ENCODE measurements around the gene CBL.
"Not testable (repeated sequence)": the region's sequence is repeated elsewhere in the genome, so short reads cannot be mapped to it uniquely, and the experiment has no call there.

CBL gene

GRCh38 chr11:119181677-119182412, 24.3 kb upstream of the CBL start:
- no peak for FAIRE-seq
- DNase-seq (ENCODE audit: extremely low spot score, insufficient read length, low read depth), result no peak

- FAIRE-seq; DNase-seq (ENCODE audit: extremely low spot score, insufficient read length, low read depth): not testable (repeated sequence)
Observed at GRCh38 chr11:119184399-119184798, 21.7 kb upstream of the CBL start.

DNA sequence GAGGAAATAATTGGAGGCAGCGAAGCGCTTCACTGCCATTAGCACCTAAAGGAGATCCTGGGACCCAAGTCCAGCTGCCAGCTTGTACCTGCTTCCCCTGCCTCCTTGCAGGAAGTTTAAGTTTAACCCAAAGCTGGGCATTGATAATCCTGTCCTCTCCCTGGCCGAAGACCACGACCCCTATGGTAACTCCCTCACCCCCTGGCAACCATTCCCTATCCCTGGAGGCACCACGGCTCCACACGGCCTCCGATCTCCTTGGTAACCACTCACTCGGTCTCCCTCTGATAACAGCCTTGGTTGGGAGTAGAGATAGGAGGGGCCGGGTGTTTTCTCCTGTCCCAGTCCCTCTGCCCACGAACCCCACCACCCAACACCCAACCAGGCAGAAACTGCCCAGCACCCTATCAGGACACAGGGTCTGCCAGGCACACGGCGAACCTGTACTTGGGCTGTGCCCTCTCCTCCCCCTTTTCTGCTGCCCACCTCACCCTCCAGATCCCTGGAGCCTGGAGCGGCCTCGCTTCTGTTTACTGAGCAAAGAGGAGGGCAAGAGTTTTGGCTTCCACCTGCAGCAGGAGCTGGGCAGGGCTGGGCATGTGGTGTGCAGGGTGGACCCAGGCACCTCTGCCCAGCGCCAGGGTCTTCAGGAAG, 20.0 kb upstream of the CBL start:
- no peak for FAIRE-seq
- DNase-seq (ENCODE audit: extremely low spot score, insufficient read length, low read depth), result no peak

GRCh38 chr11:119187123-119187892, 18.8 kb upstream of the CBL start:
- DNase-seq (ENCODE audit: extremely low spot score, insufficient read length, low read depth), result no peak
- FAIRE-seq, result no peak

GRCh38 chr11:119188067-119188466, 18.1 kb upstream of the CBL start:
- DNase-seq (ENCODE audit: extremely low spot score, insufficient read length, low read depth) (no peak), FAIRE-seq (no peak)

DNA sequence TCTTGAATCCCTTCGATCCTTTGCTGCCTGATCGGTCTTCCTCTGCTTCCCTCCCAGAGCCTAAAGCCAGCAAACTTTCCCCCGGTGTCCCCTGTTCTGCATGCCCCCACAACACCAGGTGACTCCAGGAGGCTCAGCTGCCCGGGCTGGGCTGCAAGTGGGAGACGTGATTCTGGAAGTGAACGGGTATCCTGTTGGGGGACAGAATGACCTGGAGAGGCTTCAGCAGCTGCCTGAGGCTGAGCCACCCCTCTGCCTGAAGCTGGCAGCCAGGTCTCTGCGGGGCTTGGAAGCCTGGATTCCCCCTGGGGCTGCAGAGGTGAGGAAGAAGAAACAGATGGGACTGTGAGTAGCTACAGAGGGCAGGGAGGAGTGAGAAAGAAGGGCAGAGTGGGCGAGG, 17.3 kb upstream of the CBL start:
- DNase-seq (ENCODE audit: extremely low spot score, insufficient read length, low read depth) (no peak), FAIRE-seq (no peak)

DNA sequence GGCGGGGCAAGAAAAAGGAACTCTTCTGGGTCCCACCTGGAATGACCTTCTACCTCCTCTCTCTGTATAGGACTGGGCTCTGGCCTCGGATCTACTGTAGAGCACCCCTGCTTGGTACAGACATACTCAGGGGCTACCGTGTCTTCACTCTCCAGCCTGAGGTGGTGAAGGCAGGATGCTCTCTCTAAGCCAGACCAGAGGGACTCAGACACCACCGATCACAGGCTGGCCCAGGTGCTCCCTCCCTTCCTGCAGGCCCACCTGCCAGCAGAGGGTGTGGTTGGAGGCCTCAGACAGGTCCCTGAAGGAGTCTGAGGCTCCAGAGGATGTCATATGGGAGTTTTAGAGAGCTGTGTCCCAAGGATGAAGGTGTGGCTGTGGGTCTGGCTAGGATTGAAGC, 16.7 kb upstream of the CBL start:
- FAIRE-seq (no peak), DNase-seq (ENCODE audit: extremely low spot score, insufficient read length, low read depth) (no peak)

DNA sequence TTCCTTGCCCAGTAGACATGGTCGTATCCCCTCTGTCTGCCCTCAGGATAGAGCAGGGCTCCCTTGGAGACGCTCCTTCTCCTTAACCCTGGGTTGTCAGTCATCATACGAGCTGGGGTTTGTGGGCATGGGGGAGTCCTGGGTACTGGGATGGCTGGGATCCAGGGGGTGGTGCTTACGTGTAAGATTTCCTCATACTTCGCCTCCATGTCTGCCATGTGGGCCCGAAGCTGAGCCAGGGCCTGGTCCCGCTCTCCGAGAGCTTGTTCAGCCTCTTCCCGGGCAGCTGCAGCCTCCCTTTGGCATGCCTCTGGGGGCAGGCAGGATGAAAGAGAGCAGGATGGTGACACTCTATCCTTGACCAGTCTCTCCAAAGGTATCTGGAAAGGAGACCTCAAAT, 15.6 kb upstream of the CBL start:
- FAIRE-seq (no peak), DNase-seq (ENCODE audit: extremely low spot score, insufficient read length, low read depth) (no peak)

DNA sequence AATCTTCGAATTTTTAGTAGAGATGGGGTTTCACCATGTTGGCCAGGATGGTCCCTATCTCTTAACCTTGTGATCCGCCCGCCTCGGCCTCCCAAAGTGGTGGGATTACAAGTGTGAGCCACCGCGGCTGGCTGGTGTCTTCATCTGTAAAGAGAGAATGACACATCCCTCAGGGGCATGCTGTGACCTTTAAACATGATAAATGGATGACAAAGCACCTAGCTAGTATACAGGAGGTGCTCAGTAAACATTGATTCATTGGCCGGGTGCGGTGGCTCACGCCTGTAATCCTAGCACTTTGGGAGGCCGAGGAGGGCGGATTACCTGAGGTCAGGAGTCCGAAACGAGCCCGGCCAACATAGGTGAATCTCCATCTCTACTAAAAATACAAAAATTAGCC, 14.9 kb upstream of the CBL start:
- not testable (repeated sequence) for FAIRE-seq; DNase-seq (ENCODE audit: extremely low spot score, insufficient read length, low read depth)

DNA sequence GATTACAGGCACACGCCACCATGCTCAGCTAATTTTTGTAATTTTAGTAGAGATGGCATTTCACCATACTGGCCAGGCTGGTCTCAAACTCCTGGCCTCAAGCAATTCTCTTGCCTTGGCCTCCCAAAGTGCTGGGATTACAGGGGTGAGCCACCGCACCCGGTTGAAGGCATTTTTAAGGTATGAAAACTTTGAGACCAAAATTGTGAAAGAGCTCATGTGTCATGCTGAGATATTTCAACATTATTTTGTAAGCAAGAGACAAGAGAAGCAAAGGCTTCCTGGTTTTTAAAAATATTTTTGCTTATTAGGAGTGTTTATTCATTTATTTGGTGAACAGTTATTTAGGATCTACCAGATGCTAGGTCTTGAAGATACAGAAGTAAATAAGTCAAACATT, 14.0 kb upstream of the CBL start:
- FAIRE-seq (no peak), DNase-seq (ENCODE audit: extremely low spot score, insufficient read length, low read depth) (no peak)

DNA sequence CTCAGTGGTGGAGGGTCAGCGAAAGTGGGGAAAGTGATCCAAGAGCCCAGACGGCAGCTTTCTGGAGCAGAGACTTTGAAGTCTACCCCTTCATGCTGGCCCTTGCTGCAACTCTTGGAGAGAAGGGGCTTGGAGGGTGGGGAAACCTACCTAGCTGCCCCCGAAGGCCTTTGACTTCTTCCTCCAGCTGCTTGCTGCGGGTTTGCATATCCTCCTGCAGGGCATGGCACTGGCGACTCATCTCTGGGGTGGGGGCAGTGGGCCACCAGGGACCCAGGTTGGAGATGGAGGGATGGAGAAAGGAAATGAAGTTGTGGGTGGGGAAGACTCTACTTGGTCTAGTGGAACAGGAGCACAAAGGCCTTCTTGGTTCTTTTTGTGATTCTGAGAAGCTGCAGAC, 13.1 kb upstream of the CBL start:
- FAIRE-seq (no peak), DNase-seq (ENCODE audit: extremely low spot score, insufficient read length, low read depth) (no peak)

DNA sequence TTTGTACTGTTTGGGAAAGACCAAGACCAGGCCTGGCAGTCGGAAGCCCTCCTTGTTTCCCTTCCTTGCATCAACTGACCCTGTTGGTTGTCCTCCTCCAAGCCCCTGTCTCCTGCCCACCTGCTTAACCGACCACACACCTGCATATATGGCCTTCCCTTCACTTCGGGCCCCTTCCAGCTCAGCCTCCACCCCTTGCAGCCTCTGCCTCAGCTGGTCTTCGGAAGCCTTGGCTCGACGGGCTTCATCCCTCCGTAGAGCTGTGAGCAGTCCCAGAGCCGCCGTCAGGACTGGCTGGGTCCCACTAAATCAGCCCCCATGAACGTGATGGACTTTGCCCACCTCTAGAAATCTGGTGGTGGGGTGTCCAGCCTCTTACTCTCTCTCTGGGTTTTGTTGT, 12.5 kb upstream of the CBL start:
- DNase-seq (ENCODE audit: extremely low spot score, insufficient read length, low read depth), result no peak
- no peak for FAIRE-seq

DNA sequence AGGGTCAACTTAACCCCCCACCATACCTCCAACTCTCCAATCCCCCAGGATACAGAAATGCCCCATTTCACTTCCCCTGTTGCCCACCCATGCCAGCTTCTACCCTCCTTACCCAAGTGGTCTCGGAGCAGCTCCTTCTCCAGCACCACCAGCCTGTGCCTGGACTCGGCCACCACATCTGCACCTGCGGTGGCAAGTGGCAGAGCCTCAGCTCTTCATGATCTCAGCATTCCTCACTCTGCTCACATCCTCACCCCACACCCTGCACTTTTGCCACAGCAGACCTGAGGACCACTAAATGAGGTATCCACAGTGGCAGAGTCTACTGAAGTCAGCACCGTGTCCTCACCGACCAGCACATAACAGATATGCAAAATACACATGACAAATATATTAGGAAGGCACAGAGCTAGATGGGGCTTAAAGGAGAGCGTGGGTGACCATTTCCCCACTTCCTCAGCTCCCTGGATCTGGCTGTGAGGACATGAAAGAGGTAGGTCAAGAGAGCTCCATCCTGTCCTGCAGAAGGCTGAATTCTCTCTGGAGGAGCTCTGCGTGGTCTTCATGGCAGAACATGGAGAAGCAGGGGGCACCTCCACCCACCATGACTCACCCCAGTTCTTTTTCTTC, 11.2 kb upstream of the CBL start:
- no peak for DNase-seq (ENCODE audit: extremely low spot score, insufficient read length, low read depth)

DNA sequence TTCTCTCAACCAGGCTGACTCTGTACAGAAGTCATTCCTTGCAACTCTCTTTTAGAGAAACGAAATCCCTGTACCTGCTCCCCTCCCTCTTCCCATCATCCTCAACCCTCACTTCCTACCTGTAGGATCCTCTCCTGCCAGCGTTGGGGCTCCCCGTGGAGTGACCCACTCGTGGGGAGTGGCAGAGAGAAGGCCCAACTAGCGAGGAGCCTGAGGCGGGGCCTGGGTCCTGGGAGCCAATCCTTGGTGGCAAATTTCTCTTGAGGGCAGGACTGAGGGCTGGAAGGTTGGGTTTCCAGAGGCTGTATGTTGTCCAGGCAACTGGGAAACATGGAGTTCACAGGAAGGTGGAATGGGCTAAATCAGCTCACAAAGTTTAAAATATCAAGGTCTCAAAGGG, 10.5 kb upstream of the CBL start:
- FAIRE-seq, result no peak
- DNase-seq (ENCODE audit: extremely low spot score, insufficient read length, low read depth), result no peak

More for the DNA sequence above, 11.2 kb upstream of the CBL start:
- FAIRE-seq, result no peak

DNA sequence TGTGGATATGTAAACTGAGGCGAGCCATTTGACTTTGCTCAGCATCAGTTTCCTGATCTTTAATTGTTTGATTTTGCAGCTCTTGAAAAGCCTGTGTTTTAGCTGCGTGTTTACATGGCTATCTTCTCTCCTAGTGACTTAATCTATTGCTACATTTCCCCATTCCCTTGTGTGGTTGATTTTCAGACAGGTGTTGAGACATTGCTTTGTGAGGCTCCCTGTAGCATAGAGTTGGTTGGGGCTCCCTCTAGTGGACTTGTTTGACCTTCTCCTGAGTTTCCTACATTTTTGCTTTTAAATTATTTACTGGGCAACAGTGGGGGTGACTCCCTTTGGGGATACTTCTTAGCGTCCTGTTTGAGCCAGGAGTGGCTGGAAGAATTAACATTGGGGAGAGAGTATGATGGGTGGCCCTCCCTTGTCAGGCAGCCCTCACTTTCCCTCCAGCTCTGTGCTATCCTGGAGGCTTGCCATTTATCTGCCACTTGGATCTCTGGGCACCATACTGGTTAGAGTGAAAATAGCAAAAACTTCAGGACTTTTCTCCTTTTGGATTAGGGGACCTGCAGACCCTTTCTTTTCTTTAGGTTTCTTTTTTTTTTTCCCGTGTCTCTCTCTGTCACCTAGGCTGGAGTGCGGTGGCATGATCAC, 9.2 kb upstream of the CBL start:
- FAIRE-seq, result peak; percentile 87
- DNase-seq (ENCODE audit: extremely low spot score, insufficient read length, low read depth), result peak; percentile 66

- FAIRE-seq (no peak), DNase-seq (ENCODE audit: extremely low spot score, insufficient read length, low read depth) (no peak)
Observed at GRCh38 chr11:119198925-119199324, 7.2 kb upstream of the CBL start.

- FAIRE-seq; DNase-seq (ENCODE audit: extremely low spot score, insufficient read length, low read depth): not testable (repeated sequence)
Observed at GRCh38 chr11:119201236-119201635, 4.9 kb upstream of the CBL start.

GRCh38 chr11:119202554-119202953, 3.6 kb upstream of the CBL start:
- FAIRE-seq (no peak), DNase-seq (ENCODE audit: extremely low spot score, insufficient read length, low read depth) (no peak)

DNA sequence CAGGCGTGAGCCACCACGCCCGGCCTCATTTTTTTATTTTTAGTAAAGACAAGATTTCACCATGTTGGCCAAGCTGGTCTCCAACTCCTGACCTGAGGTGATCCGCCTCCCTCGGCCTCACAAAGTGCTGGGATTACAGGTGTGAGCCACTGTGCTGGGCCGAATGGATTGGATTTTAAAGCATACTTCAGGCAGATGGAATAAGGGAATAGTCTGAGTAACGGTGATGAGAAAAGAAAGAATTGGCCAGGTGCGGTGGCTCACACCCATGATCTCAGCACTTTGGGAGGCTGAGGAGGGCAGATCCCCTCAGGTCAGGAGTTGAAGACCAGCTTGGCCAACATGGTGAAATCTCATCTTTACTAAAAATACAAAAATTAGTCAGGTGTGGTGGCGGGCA, 2.1 kb upstream of the CBL start:
- FAIRE-seq (no peak), DNase-seq (ENCODE audit: extremely low spot score, insufficient read length, low read depth) (no peak)

DNA sequence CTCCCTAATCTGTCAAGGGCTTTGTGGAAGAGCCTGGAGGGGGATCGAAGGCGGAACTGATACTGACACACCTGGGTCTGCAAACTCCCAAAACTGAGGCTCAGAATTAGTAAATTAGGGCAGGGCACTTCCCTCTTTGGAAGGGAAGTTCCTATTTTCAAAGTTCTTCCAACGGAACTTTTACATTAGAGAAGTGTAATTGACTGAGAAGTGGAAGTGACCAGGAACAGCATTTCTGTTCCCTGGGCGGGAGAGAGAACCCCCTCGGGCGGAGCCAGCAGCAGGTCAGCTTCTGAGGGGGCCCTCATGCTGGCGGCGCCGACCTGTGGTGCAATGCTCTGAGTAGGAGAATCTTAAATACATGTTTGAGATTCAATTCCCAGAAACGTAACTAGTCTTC, 1.1 kb upstream of the CBL start:
- peak; percentile 49 for FAIRE-seq
- DNase-seq (ENCODE audit: extremely low spot score, insufficient read length, low read depth), result no peak

All from GM18507 (cell line).